Activated naive CD8-positive, alpha-beta T cell (primary cell): ENCODE measurements around the gene CACNA1B.
"Not testable (repeated sequence)": the region's sequence is repeated elsewhere in the genome, so short reads cannot be mapped to it uniquely, and the experiment has no call there.

Source experiments
- H3K27ac Mint-ChIP-seq: one replicate; pipeline ENCODE4 v1.8.0; 2021; ENCODE audit warnings: mixed read lengths
- H3K27me3 Mint-ChIP-seq: one replicate; pipeline ENCODE4 v1.8.0; 2021; ENCODE audit warnings: mixed read lengths
- H3K36me3 Mint-ChIP-seq: one replicate; pipeline ENCODE4 v1.8.0; 2021; ENCODE audit warnings: mixed read lengths
- H3K4me1 Mint-ChIP-seq: one replicate; pipeline ENCODE4 v1.8.0; 2021; ENCODE audit warnings: low read depth, mixed read lengths
- H3K4me3 Mint-ChIP-seq: one replicate; pipeline ENCODE4 v1.8.0; 2021; ENCODE audit warnings: mild to moderate bottlenecking, mixed read lengths
- H3K9me3 Mint-ChIP-seq: one replicate; pipeline ENCODE4 v1.8.0; 2021; ENCODE audit warnings: low read depth, mixed read lengths

The CACNA1B gene

GRCh38 chr9:137877506-137878122, at the start of gene CACNA1B:
CACNA1B (plus strand) TSS chr9:137877782; CDS start chr9:137877934, 152 bp downstream.
- Mint-ChIP-seq H3K4me3 (peak within 1 kb of the TSS; percentile 81), H3K27me3 (peaks cover 19% of the 10 kb centered on the region)

GRCh38 chr9:137827908-137828526, 49.6 kb upstream of the CACNA1B start:
- H3K27me3 Mint-ChIP-seq = no peaks in the 10 kb centered on the region
- H3K4me3 Mint-ChIP-seq = no peak overlapping the region
- H3K9me3 Mint-ChIP-seq = no peaks in the 10 kb centered on the region
- peaks cover 2% of the 10 kb centered on the region for H3K4me1 Mint-ChIP-seq
- H3K36me3 Mint-ChIP-seq = peaks cover 14% of the 10 kb centered on the region
- no peak overlapping the region for H3K27ac Mint-ChIP-seq

More at GRCh38 chr9:137877506-137878122, at the start of gene CACNA1B:
- not testable (repeated sequence) for H3K27ac Mint-ChIP-seq, H3K4me1 Mint-ChIP-seq, H3K36me3 Mint-ChIP-seq, H3K9me3 Mint-ChIP-seq

DNA sequence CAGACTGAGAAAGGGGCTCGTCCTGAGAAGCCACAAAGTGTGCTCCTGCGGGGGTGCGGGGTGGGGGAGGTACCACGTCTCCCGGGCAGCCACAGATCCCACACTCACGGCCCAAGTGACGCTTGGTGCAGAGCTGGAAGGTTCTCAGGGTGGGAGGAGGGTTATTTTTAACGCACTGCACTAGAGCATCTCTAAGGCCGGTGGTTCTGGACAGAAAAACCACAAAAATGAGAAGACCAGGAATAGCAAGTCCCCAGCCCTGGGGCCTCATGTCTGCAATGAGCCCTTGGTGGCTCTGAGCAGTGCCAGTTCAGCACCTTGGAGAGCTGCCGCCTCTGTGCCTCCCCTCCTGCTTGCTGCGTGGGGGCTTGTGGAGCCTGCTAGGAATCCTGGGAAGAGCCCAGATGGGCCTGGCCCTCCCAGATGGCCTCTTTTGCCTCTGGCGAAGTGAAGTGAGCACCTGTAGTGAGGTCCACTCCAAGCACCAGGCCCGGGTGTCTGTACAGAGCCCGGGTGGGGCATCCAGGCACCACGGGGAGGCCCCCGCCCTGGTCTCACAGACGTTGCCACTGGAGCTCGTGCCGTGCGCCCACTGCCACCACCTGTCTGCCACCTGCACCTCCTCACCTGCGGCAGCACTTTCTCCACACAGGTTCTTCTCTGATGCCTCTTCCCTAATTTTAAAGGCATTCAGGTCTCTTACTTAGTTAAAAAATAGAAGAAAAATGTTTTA, 48.9 kb upstream of the CACNA1B start:
- Mint-ChIP-seq H3K36me3 (peaks cover 14% of the 10 kb centered on the region), H3K9me3 (no peaks in the 10 kb centered on the region)

GRCh38 chr9:137829260-137829996, 48.2 kb upstream of the CACNA1B start:
- H3K36me3 Mint-ChIP-seq = peaks cover 10% of the 10 kb centered on the region
- no peaks in the 10 kb centered on the region for H3K9me3 Mint-ChIP-seq
- no peak overlapping the region for H3K4me3 Mint-ChIP-seq
- H3K27me3 Mint-ChIP-seq = no peaks in the 10 kb centered on the region
- H3K4me1 Mint-ChIP-seq = no peaks in the 10 kb centered on the region
- H3K27ac Mint-ChIP-seq = no peak overlapping the region

More for the DNA sequence above, 48.9 kb upstream of the CACNA1B start:
- Mint-ChIP-seq H3K4me1 (peaks cover 2% of the 10 kb centered on the region), H3K27me3 (no peaks in the 10 kb centered on the region), H3K4me3 (no peak overlapping the region), H3K27ac (no peak overlapping the region)

DNA sequence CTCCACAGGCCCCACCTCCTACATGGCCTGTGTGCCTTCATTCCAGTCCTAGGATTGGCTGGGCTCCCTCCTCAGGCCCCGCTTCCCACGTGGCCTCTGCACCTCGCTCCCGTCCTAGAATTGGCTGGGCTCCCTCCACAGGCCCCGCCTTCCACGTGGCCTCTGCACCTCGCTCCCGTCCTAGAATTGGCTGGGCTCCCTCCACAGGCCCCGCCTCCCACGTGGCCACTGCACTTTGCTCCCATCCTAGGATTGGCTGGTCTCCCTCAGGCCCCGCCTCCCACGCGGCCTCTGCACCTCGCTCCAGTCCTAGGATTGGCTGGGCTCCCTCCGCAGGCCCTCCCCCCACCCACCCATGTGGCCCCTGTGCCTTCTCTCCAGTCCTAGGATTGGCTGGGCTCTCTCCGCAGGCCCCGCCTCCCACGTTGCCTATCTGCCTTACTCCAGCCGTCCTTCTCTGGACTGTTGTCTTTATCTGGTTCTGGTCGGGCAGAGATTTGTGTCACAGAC, 45.3 kb upstream of the CACNA1B start:
- Mint-ChIP-seq H3K9me3 (no peaks in the 10 kb centered on the region), H3K27me3 (no peaks in the 10 kb centered on the region), H3K4me3 (no peak overlapping the region), H3K27ac (no peak overlapping the region), H3K4me1 (no peaks in the 10 kb centered on the region), H3K36me3 (peaks cover 6% of the 10 kb centered on the region)

GRCh38 chr9:137832830-137833590, 44.6 kb upstream of the CACNA1B start:
- Mint-ChIP-seq H3K27me3 (no peaks in the 10 kb centered on the region), H3K27ac (no peak overlapping the region), H3K36me3 (peaks cover 6% of the 10 kb centered on the region), H3K4me3 (no peak overlapping the region), H3K4me1 (no peaks in the 10 kb centered on the region), H3K9me3 (no peaks in the 10 kb centered on the region)

DNA sequence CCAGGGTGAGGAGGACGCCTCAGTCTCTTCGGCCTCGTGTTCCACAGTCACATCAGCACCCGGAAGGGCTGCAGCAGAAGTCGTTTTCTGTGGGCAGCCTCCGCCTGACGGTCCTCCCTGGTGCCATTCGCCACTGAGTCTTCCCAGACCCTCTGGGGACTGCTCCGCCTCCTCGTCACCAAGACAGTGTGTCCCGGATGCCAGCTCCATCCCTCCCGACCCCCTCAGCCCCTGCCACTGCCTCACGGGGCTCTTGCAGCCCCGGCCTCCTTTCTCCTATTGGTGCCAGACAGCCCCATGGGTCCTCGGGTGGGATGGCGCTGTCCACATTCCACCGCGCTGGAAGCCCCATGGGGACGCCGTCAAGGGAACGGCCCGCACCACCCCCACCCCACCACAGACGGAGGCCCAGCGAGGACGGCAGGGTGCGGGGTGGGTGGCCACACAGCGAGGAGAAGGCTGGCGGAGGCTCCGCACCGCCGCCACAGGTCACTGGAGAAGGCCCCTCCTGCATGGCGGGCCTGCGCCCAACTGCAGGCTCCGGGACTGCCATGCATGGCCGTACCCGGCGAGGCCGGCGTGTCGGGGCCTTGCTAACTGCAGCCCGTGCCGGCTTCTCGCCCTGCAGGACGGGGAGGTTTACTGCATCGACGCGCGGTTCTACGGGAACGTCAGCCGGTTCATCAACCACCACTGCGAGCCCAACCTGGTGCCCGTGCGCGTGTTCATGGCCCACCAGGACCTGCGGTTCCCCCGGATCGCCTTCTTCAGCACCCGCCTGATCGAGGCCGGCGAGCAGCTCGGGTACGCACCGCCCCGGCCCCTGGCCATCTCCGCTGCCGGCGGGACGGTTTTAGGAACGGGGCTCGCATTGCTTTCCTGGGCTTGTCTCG, 43.6 kb upstream of the CACNA1B start:
- Mint-ChIP-seq H3K4me3 (no peak overlapping the region), H3K4me1 (no peaks in the 10 kb centered on the region), H3K27ac (no peak overlapping the region), H3K36me3 (peaks cover 6% of the 10 kb centered on the region), H3K27me3 (no peaks in the 10 kb centered on the region), H3K9me3 (no peaks in the 10 kb centered on the region)

- Mint-ChIP-seq H3K27me3 (no peaks in the 10 kb centered on the region), H3K9me3 (no peaks in the 10 kb centered on the region), H3K4me3 (no peak overlapping the region), H3K4me1 (no peaks in the 10 kb centered on the region), H3K36me3 (peaks cover 2% of the 10 kb centered on the region), H3K27ac (no peak overlapping the region)
Observed at GRCh38 chr9:137834846-137835546, 42.6 kb upstream of the CACNA1B start.

- Mint-ChIP-seq H3K4me1 (no peaks in the 10 kb centered on the region), H3K4me3 (no peak overlapping the region), H3K9me3 (no peaks in the 10 kb centered on the region), H3K27me3 (no peaks in the 10 kb centered on the region), H3K36me3 (peaks cover under 1% of the 10 kb centered on the region), H3K27ac (no peak overlapping the region)
Observed at GRCh38 chr9:137836151-137836830, 41.3 kb upstream of the CACNA1B start.

DNA sequence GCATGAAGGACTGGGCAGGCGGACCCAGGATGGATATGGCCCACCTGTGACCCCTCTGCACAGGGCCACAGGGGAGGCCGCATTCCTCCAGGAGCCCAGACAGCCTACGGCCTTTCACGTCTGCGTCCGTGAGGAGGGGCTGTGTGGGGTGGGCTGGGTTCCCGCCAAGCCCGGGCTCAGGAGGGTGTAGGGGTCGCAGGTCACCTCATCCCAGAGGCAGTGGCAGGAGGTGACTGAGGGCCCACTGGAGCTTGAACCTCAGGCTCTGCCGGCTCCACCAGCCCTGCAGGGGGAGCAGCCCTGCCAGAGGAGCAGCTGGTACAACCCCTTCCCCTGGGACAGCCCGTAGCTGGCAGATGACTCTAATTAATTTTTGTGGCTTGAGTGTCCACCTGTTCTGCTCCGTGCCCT, 40.7 kb upstream of the CACNA1B start:
- H3K9me3 Mint-ChIP-seq = no peaks in the 10 kb centered on the region
- no peaks in the 10 kb centered on the region for H3K27me3 Mint-ChIP-seq
- no peak overlapping the region for H3K4me3 Mint-ChIP-seq
- no peak overlapping the region for H3K27ac Mint-ChIP-seq
- no peaks in the 10 kb centered on the region for H3K4me1 Mint-ChIP-seq
- no peaks in the 10 kb centered on the region for H3K36me3 Mint-ChIP-seq

GRCh38 chr9:137837345-137838278, 40.0 kb upstream of the CACNA1B start:
- H3K27ac Mint-ChIP-seq = no peak overlapping the region
- H3K27me3 Mint-ChIP-seq = no peaks in the 10 kb centered on the region
- no peaks in the 10 kb centered on the region for H3K4me1 Mint-ChIP-seq

GRCh38 chr9:137838576-137838975, 39.0 kb upstream of the CACNA1B start:
- H3K4me3 Mint-ChIP-seq = no peak overlapping the region
- no peaks in the 10 kb centered on the region for H3K9me3 Mint-ChIP-seq
- no peaks in the 10 kb centered on the region for H3K27me3 Mint-ChIP-seq
- H3K4me1 Mint-ChIP-seq = no peaks in the 10 kb centered on the region
- H3K36me3 Mint-ChIP-seq = no peaks in the 10 kb centered on the region
- no peak overlapping the region for H3K27ac Mint-ChIP-seq

More at GRCh38 chr9:137837345-137838278, 40.0 kb upstream of the CACNA1B start:
- Mint-ChIP-seq H3K4me3 (no peak overlapping the region), H3K36me3 (no peaks in the 10 kb centered on the region), H3K9me3 (no peaks in the 10 kb centered on the region)
